Measurements from ENCODE around the gene TM9SF3. TPM values are rescaled to one million over a fixed set of nuclear protein-coding genes. Genes with fewer than 3 reads are reported as not detected.

Gene TM9SF3
- total and polyA plus RNA-seq, 10 of the 15 experiments (the other 5 are each of a cell fraction or from before 2014, with no cell fraction given) = 17.1 to 85.4 (median 44.9) TPM

- TF ChIP-seq, protein P1, sequence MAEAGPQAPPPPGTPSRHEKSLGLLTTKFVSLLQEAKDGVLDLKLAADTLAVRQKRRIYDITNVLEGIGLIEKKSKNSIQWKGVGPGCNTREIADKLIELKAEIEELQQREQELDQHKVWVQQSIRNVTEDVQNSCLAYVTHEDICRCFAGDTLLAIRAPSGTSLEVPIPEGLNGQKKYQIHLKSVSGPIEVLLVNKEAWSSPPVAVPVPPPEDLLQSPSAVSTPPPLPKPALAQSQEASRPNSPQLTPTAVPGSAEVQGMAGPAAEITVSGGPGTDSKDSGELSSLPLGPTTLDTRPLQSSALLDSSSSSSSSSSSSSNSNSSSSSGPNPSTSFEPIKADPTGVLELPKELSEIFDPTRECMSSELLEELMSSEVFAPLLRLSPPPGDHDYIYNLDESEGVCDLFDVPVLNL (IDR thresholded peaks at IDR 0.05; ENCODE audit: low read depth, low read length) = no peak
- TF ChIP-seq CTCF (IDR thresholded peaks at IDR 0.05 in 2 of 3, conservative IDR thresholded peaks at IDR 0.05 in 1 of 3; ENCODE audit: control insufficient read depth in 2 of 3, extremely low read depth in 1 of 3, insufficient read depth in 1 of 3, low read depth in 3 of 3, low read length in 3 of 3) = no peak
Observed at GRCh38 chr10:96606946-96607345, 20.1 kb upstream of the TM9SF3 start (continued).

DNA sequence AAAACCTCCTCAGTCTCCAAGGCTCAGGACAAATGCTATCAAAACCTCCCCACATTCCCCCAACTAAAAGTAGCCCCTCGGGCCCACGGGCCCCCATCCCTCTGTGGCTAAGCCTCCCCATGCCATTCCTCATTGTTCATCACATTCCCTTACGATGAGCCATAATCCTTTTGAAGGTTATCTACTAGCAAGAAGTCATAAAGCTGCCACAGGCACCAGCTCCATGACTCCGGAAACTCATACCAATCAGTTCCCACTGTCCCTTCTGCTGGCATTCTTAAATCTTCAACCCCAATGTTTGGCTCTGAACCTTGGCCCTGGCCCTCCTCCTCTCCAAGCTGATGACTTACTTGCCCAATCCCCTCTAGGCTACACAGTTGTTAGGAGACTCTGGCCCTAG, 19.4 kb upstream of the TM9SF3 start:
- Histone ChIP-seq H3K79me2 (ENCODE audit: control insufficient read depth, insufficient read depth, low read length) (no peaks in the 10 kb centered on the region), H3K9ac (ENCODE audit: control insufficient read depth, insufficient read depth, low read length) (no peak overlapping the region), H3K4me1 (ENCODE audit: control insufficient read depth, insufficient read depth, low read length) (no peaks in the 10 kb centered on the region), H4K20me1 (ENCODE audit: control insufficient read depth, insufficient read depth) (no peaks in the 10 kb centered on the region), H3K27ac (ENCODE audit: control insufficient read depth, insufficient read depth) (no peak overlapping the region), H3K4me3 (no peak overlapping the region), H3K4me2 (ENCODE audit: control insufficient read depth, insufficient read depth) (no peak overlapping the region), H3K9me3 (replicated peaks; ENCODE audit: control insufficient read depth, insufficient read depth, low read length) (no peaks in the 10 kb centered on the region), H3K36me3 (ENCODE audit: control insufficient read depth in 2 of 2, insufficient read depth in 2 of 2, low read length in 1 of 2) (peaks cover 30 to 38% of the 10 kb centered on the region in 2 experiments), H2AFZ (ENCODE audit: control insufficient read depth, low read depth, low read length) (no peak overlapping the region), H3K27me3 (replicated peaks in 1 of 2; ENCODE audit: control insufficient read depth in 2 of 2, insufficient read depth in 2 of 2, low read length in 1 of 2) (no peaks in the 10 kb centered on the region)
- 100% methylated on average over 4 of the region's 4 CpGs for WGBS (ENCODE audit: insufficient coverage, insufficient replicate concordance, low lambda C conversion rate, missing lambda C conversion rate)
- SMC1A ChIA-PET (ENCODE audit: uncharacterized antibody, unreplicated experiment) = interaction anchor here (0.7 kb wide), 1 partner anchor 183 kb away, joined by 3 read pairs; no protein-coding TSS in a partner anchor
- no TSS peak for BruUV-seq (replicated peaks)
- CTCF ChIA-PET = interaction anchor here (1.1 kb wide), 1 partner anchor 10 kb away, joined by 3 read pairs; no protein-coding TSS in a partner anchor
- FAIRE-seq = no peak
- intact Hi-C loops (cut with micrococcal nuclease; ENCODE audit: unreplicated experiment) (loop anchor here (10.0 kb wide), 1 partner anchor 211 kb away; no protein-coding TSS in a partner anchor), in situ Hi-C loops (cut with MboI) (no loop called here)
- no peak for ATAC-seq
- no peak for DNase-seq (ENCODE audit: low read depth, low spot score)
- no peak for TF ChIP-seq TCF7 (IDR thresholded peaks at IDR 0.05; ENCODE audit: borderline replicate concordance)
- no peak for TF ChIP-seq EGR1 (IDR thresholded peaks at IDR 0.05; ENCODE audit: borderline replicate concordance in 1 of 2, low read depth in 2 of 2, low read length in 2 of 2)
- TF ChIP-seq MXI1 (IDR thresholded peaks at IDR 0.05; ENCODE audit: low read depth, low read length) = no peak
- no peak for TF ChIP-seq IKZF2 (IDR thresholded peaks at IDR 0.05)
- no peak for TF ChIP-seq SP1 (IDR thresholded peaks at IDR 0.05; ENCODE audit: low read depth, low read length)
- TF ChIP-seq ZNF24 (IDR thresholded peaks at IDR 0.05) = no peak
- TF ChIP-seq DPF2 (IDR thresholded peaks at IDR 0.05) = no peak
- no peak for TF ChIP-seq NFXL1 (IDR thresholded peaks at IDR 0.05; ENCODE audit: borderline replicate concordance)
- TF ChIP-seq HDGF (IDR thresholded peaks at IDR 0.05) = no peak
- TF ChIP-seq KAT2A (conservative IDR thresholded peaks at IDR 0.05; ENCODE audit: control insufficient read depth, low read depth, low read length) = no peak
- RAD21 ChIA-PET (ENCODE audit: unreplicated experiment) = no interaction called here
- POLR2A ChIA-PET = no interaction called here

Data from GM12878 (cell line).